Colonic mucosa (tissue), 4 donors: ENCODE measurements around the gene DPEP2NB. TPM values are rescaled to one million over a fixed set of nuclear protein-coding genes. Genes with fewer than 3 reads are reported as not detected.

Experiments used
- DNase-seq: peaks from one replicate; pipeline ENCODE4 v3.0.0-alpha.2; 2020
- H3K27ac ChIP-seq: fragments of 200-600 bp; one replicate; pipeline ENCODE4 v1.8.0; 2021
- H3K27me3 ChIP-seq: fragments of 200-600 bp; one replicate; pipeline ENCODE4 v1.8.0; 2021
- H3K36me3 ChIP-seq: fragments of 200-600 bp; one replicate; pipeline ENCODE4 v1.8.0; 2021
- H3K4me1 ChIP-seq: fragments of 200-600 bp; one replicate; pipeline ENCODE4 v1.8.0; 2021; ENCODE audit warnings: mild to moderate bottlenecking
- H3K4me3 ChIP-seq: fragments of 200-600 bp; one replicate; pipeline ENCODE4 v1.8.0; 2021
- H3K9ac ChIP-seq, 2 donors: one replicate each; pipeline ENCODE4 v1.7.0; 2013; ENCODE audit warnings: control low read depth in 2 of 2, low read depth in 2 of 2, low read length in 2 of 2
- H3K9me3 ChIP-seq: fragments of 200-600 bp; one replicate; pipeline ENCODE4 v1.8.0; 2021
- intact Hi-C: fragments of 100-400 bp; cut with DNase I; formaldehyde crosslinking; loops from one replicate; pipeline ENCODE4 v1.14.1; 2022
- total RNA-seq, 2 donors: library from RNA; stranded (reverse); fragmentation: NEBNext Ultra II Directional in 1 of 2; extraction: Animal tissue kit (Norgen Biotek cat#: 25700) in 1 of 2; gene quantifications; one replicate each; pipeline ENCODE4 v1.2.1, GENCODE V29; 2021
- TF ChIP-seq, protein P1 (sequence below): fragments of 200-600 bp; IDR thresholded peaks from one replicate; pipeline ENCODE4 v1.8.0; 2022; ENCODE audit warnings: antibody characterized with exemption, mild to moderate bottlenecking
- donor health status: healthy.
- donor health status: DM: no; HTN: no; CAD: no.
- donor health status: DM: no; HTN: no; CAD: no.

The DPEP2NB gene
- total RNA-seq, 2 donors from 2014 or later = not detected

GRCh38 chr16:68028996-68029395, 13.3 kb upstream of the DPEP2NB start:
- DNase-seq = no peak
- intact Hi-C loops = no loop called here

GRCh38 chr16:68022728-68023537, 7.2 kb upstream of the DPEP2NB start, which contains the start of the genes DDX28 and DUS2:
Gene DDX28, minus strand, starts transcription at chr16:68023232. Its CDS starts 30 bp downstream, at chr16:68023202.
Gene DUS2, plus strand, starts transcription at chr16:68023284. Its CDS starts 14,740 bp downstream, at chr16:68038024.
- Histone ChIP-seq H3K9me3 (no peaks in the 10 kb centered on the region), H3K36me3 (no peaks in the 10 kb centered on the region), H3K4me3 (peak within 1 kb of the TSS; percentile 98), H3K27me3 (no peaks in the 10 kb centered on the region), H3K4me1 (peaks cover 17% of the 10 kb centered on the region), H3K9ac (peak within 1 kb of the TSS; percentile 89 to 92), H3K27ac (peak within 1 kb of the TSS; percentile 71)
- TF ChIP-seq, protein P1, sequence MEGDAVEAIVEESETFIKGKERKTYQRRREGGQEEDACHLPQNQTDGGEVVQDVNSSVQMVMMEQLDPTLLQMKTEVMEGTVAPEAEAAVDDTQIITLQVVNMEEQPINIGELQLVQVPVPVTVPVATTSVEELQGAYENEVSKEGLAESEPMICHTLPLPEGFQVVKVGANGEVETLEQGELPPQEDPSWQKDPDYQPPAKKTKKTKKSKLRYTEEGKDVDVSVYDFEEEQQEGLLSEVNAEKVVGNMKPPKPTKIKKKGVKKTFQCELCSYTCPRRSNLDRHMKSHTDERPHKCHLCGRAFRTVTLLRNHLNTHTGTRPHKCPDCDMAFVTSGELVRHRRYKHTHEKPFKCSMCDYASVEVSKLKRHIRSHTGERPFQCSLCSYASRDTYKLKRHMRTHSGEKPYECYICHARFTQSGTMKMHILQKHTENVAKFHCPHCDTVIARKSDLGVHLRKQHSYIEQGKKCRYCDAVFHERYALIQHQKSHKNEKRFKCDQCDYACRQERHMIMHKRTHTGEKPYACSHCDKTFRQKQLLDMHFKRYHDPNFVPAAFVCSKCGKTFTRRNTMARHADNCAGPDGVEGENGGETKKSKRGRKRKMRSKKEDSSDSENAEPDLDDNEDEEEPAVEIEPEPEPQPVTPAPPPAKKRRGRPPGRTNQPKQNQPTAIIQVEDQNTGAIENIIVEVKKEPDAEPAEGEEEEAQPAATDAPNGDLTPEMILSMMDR = no peak
- DNase-seq = peak; percentile 96
- intact Hi-C loops = no loop called here

More at GRCh38 chr16:68028996-68029395, 13.3 kb upstream of the DPEP2NB start:
- Histone ChIP-seq H3K9me3 (no peaks in the 10 kb centered on the region), H3K36me3 (no peaks in the 10 kb centered on the region), H3K4me3 (no peak overlapping the region), H3K4me1 (peaks cover 3% of the 10 kb centered on the region), H3K27me3 (no peaks in the 10 kb centered on the region), H3K27ac (no peak overlapping the region), H3K9ac (no peak overlapping the region)
- TF ChIP-seq, protein P1 = no peak

DNA sequence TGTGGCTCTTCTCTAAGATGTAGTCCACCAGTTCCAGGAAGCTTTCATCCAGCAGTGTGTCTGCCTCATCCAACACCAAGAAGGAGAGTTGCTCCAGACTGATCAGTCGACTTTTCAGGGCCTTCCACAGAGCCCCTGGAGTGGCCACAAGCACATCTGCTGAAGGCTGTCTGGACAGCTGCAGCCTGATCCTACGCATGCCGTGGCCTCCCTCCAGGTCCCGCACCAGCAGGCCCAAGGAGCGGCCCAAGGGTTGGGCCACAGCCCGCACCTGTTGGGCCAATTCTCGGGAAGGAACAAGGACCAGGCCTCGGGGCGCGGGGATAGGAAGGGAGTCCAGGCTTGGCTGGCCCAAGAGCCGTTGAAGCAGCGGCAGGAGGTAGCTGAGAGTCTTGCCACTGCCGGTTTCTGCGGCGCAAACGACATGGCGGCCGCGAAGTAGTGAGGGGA, 6.6 kb upstream of the DPEP2NB start:
- intact Hi-C loops = no loop called here
- peak overlapping the region; percentile 89 to 92 for H3K9ac ChIP-seq
- no peak overlapping the region for H3K27ac ChIP-seq
- peaks cover 17% of the 10 kb centered on the region for H3K4me1 ChIP-seq
- TF ChIP-seq, protein P1 = no peak
- H3K4me3 ChIP-seq = peak overlapping the region; percentile 98
- H3K9me3 ChIP-seq = no peaks in the 10 kb centered on the region
- no peaks in the 10 kb centered on the region for H3K27me3 ChIP-seq
- DNase-seq = no peak
- no peaks in the 10 kb centered on the region for H3K36me3 ChIP-seq

- Histone ChIP-seq H3K4me1 (peaks cover 17% of the 10 kb centered on the region), H3K27ac (no peak overlapping the region), H3K9ac (peak overlapping the region in 1 of 2 donors; percentile 92), H3K9me3 (no peaks in the 10 kb centered on the region), H3K36me3 (no peaks in the 10 kb centered on the region), H3K27me3 (no peaks in the 10 kb centered on the region), H3K4me3 (no peak overlapping the region)
- TF ChIP-seq, protein P1 = no peak
- intact Hi-C loops = no loop called here
- no peak for DNase-seq
Measured at GRCh38 chr16:68021490-68021889, 5.8 kb upstream of the DPEP2NB start.

DNA sequence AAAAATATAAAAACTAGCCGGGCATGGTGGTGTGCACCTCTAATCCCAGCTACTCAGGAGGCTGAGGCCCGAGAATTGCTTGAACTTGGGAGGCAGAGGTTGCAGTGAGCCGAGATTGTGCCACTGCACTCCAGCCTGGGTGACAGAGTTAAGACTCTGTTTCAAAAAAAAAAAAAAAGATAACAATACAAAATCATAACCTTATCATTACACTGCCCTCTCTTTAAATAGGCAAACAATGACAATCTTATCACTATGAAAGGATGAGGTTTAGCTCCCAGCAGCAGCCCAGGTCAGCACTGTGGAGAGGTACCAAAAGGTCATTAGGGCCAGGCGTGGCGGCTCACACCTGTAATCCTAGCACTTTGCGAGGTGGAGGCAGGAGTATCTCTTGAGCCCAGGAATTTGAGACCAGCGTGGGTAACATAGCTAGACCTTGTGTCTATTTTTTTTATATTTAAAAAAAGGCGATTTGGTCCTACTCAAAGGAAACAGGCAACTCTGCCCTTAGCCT, 3.5 kb upstream of the DPEP2NB start:
- TF ChIP-seq, protein P1 = no peak
- no peaks in the 10 kb centered on the region for H3K27me3 ChIP-seq
- peaks cover 17% of the 10 kb centered on the region for H3K4me1 ChIP-seq
- H3K27ac ChIP-seq = no peak overlapping the region
- no peak overlapping the region for H3K9ac ChIP-seq
- H3K4me3 ChIP-seq = no peak overlapping the region
- DNase-seq = no peak
- no peaks in the 10 kb centered on the region for H3K36me3 ChIP-seq
- no peaks in the 10 kb centered on the region for H3K9me3 ChIP-seq
- intact Hi-C loops = no loop called here
